ENCODE results near the gene NR2E3. TPM values are rescaled to one million over a fixed set of nuclear protein-coding genes. Genes with fewer than 3 reads are reported as not detected.

Gene NR2E3
- polyA plus RNA-seq, 3 donors: not detected

DNA sequence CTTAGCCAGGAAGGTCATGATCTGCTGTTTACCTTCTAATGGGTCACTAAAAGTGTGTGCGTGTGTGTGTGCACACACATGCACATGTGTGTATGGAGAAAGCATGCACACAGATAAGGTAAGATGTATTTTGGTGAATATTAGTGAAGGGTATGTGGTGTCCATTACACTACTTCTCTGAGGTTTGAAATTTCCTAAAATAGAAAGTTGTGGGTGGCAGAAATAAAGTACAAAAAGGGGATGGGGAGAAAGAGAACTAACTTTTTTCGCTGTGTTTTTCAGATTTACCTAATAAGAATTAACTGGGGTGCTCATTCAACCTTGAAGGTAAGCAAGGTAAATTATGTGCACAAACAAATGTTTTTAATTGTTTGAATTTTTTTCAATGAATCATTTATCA lies 24.4 kb upstream of the NR2E3 start:
- Histone ChIP-seq H3K4me2 (replicated peaks; ENCODE audit: extremely low read depth, low read length, poor library complexity, severe bottlenecking) (no peak overlapping the region), H2AFZ (ENCODE audit: insufficient read depth, low read depth, low read length, poor library complexity, severe bottlenecking) (no peak overlapping the region), H3K9me3 (replicated peaks in 1 of 2; ENCODE audit: control insufficient read depth in 1 of 2, insufficient read depth in 1 of 2, low read length in 2 of 2) (no peaks in the 10 kb centered on the region), H3K4me3 (replicated peaks in 1 of 3; ENCODE audit: low read depth in 2 of 3, low read length in 3 of 3) (no peak overlapping the region), H4K20me1 (ENCODE audit: insufficient read depth, low read length) (no peaks in the 10 kb centered on the region), H3K36me3 (replicated peaks in 1 of 2; ENCODE audit: control insufficient read depth in 1 of 2, insufficient read depth in 2 of 2, low read length in 2 of 2) (no peaks in the 10 kb centered on the region), H3K4me1 (ENCODE audit: control insufficient read depth in 1 of 2, insufficient read depth in 2 of 2, low read length in 2 of 2) (no peaks in the 10 kb centered on the region), H3K79me2 (ENCODE audit: insufficient read depth, low read length) (no peaks in the 10 kb centered on the region), H3K9ac (ENCODE audit: insufficient read depth, low read length, poor library complexity, severe bottlenecking) (no peak overlapping the region), H3K27ac (ENCODE audit: low read depth in 1 of 2, low read length in 2 of 2) (no peak overlapping the region), H3K27me3 (ENCODE audit: control insufficient read depth in 2 of 2, insufficient read depth in 2 of 2, low read length in 2 of 2) (no peaks in the 10 kb centered on the region)
- WGBS (ENCODE audit: insufficient coverage): 100% methylated on average over 1 of the region's 2 CpGs
- Mint-ChIP-seq H3K4me1 (no peaks in the 10 kb centered on the region), H3K27ac (no peak overlapping the region), H3K4me3 (no peak overlapping the region), H3K9me3 (no peaks in the 10 kb centered on the region), H3K36me3 (no peaks in the 10 kb centered on the region), H3K27me3 (ENCODE audit: low read depth in 3 of 3) (peaks cover 3 to 6% (median 3%) of the 10 kb centered on the region in 3 donors)
- intact Hi-C loops (cut with micrococcal nuclease): no loop called here
- TF ChIP-seq, protein P1, sequence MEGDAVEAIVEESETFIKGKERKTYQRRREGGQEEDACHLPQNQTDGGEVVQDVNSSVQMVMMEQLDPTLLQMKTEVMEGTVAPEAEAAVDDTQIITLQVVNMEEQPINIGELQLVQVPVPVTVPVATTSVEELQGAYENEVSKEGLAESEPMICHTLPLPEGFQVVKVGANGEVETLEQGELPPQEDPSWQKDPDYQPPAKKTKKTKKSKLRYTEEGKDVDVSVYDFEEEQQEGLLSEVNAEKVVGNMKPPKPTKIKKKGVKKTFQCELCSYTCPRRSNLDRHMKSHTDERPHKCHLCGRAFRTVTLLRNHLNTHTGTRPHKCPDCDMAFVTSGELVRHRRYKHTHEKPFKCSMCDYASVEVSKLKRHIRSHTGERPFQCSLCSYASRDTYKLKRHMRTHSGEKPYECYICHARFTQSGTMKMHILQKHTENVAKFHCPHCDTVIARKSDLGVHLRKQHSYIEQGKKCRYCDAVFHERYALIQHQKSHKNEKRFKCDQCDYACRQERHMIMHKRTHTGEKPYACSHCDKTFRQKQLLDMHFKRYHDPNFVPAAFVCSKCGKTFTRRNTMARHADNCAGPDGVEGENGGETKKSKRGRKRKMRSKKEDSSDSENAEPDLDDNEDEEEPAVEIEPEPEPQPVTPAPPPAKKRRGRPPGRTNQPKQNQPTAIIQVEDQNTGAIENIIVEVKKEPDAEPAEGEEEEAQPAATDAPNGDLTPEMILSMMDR (IDR thresholded peaks at IDR 0.05): no peak
- DNase-seq: no peak

DNA sequence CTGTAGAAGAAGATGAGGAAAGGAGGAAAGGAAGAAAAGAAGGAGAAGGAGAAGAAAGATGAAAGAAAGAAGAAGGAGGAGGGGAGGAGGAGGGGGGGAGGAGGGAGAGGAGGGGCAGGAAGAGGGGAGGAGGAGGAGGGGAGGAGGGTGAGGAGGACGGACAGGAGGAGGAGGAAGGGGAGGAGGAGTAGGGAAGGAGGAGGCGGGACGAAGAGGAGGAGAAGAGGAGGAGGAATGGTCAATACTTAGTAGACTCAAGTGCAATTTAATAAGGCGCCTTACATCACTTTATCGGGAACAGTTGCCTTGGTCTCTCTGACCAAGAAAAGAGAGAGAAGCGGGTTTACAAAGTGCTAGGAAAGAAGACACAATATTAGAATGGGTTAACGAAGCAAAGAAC lies 23.7 kb upstream of the NR2E3 start:
- no peaks in the 10 kb centered on the region for H3K79me2 ChIP-seq (ENCODE audit: insufficient read depth, low read length)
- H3K27ac Mint-ChIP-seq: no peak overlapping the region
- WGBS (ENCODE audit: insufficient coverage): 75% methylated on average over 4 of the region's 7 CpGs
- H3K27me3 ChIP-seq (ENCODE audit: control insufficient read depth in 2 of 2, insufficient read depth in 2 of 2, low read length in 2 of 2): no peaks in the 10 kb centered on the region
- intact Hi-C loops (cut with micrococcal nuclease): no loop called here
- no peak for DNase-seq
- no peaks in the 10 kb centered on the region for H4K20me1 ChIP-seq (ENCODE audit: insufficient read depth, low read length)
- no peak overlapping the region for H3K4me3 ChIP-seq (replicated peaks in 1 of 3; ENCODE audit: low read depth in 2 of 3, low read length in 3 of 3)
- no peak overlapping the region for H2AFZ ChIP-seq (ENCODE audit: insufficient read depth, low read depth, low read length, poor library complexity, severe bottlenecking)
- no peak overlapping the region for H3K27ac ChIP-seq (ENCODE audit: low read depth in 1 of 2, low read length in 2 of 2)
- no peaks in the 10 kb centered on the region for H3K36me3 ChIP-seq (replicated peaks in 1 of 2; ENCODE audit: control insufficient read depth in 1 of 2, insufficient read depth in 2 of 2, low read length in 2 of 2)
- no peak overlapping the region for H3K4me2 ChIP-seq (replicated peaks; ENCODE audit: extremely low read depth, low read length, poor library complexity, severe bottlenecking)
- peaks cover 3 to 6% (median 4%) of the 10 kb centered on the region in 3 donors for H3K27me3 Mint-ChIP-seq (ENCODE audit: low read depth in 3 of 3)
- H3K9me3 Mint-ChIP-seq: no peaks in the 10 kb centered on the region
- TF ChIP-seq, protein P1 (IDR thresholded peaks at IDR 0.05): no peak
- no peaks in the 10 kb centered on the region for H3K4me1 Mint-ChIP-seq
- no peaks in the 10 kb centered on the region for H3K9me3 ChIP-seq (replicated peaks in 1 of 2; ENCODE audit: control insufficient read depth in 1 of 2, insufficient read depth in 1 of 2, low read length in 2 of 2)
- H3K9ac ChIP-seq (ENCODE audit: insufficient read depth, low read length, poor library complexity, severe bottlenecking): no peak overlapping the region
- no peak overlapping the region for H3K4me3 Mint-ChIP-seq
- H3K4me1 ChIP-seq (ENCODE audit: control insufficient read depth in 1 of 2, insufficient read depth in 2 of 2, low read length in 2 of 2): no peaks in the 10 kb centered on the region
- no peaks in the 10 kb centered on the region for H3K36me3 Mint-ChIP-seq

Measured in CD14-positive monocyte (primary cell).